Common myeloid progenitor, CD34-positive (primary cell): ENCODE data around the gene RIPPLY1.

ENCODE experiments used
- CTCF ChIA-PET: fragments of 350-600 bp; sonication (Branson Sonifier 250); formaldehyde crosslinking; loops from one replicate; lab custom pipeline; 2021; ENCODE audit warnings: antibody characterized with exemption; lab: Charles Lee
- POLR2A ChIA-PET: fragments of 350-600 bp; sonication (Branson Sonifier 250); formaldehyde crosslinking; loops from one replicate; lab custom pipeline; 2021; ENCODE audit warnings: antibody characterized with exemption; lab: Charles Lee
- DNase-seq, 3 donors: peaks; one replicate each; pipeline versions ENCODE4 v3.0.0 to v3.0.0-alpha.2; 2013
- H3K27ac ChIP-seq, 2 experiments: 1 replicate in 1 of 2; 2 replicates in 1 of 2; pipeline ENCODE4 v1.7.0; 2013; ENCODE audit warnings: inconsistent platforms in 2 of 2, low read length in 2 of 2, mild to moderate bottlenecking in 2 of 2, low read depth in 1 of 2, moderate library complexity in 1 of 2; ENCODE audit not compliant: severe bottlenecking in 2 of 2, insufficient read depth in 1 of 2, poor library complexity in 1 of 2
- H3K27me3 ChIP-seq, 5 experiments: replicated peaks in 2 of 5; 1 replicate in 3 of 5; 2 replicates in 2 of 5; pipeline versions ENCODE4 v1.6.1 to v1.7.0; 2013; ENCODE audit warnings: low read length in 4 of 5, mild to moderate bottlenecking in 2 of 5, moderate library complexity in 2 of 5, inconsistent platforms in 1 of 5; ENCODE audit not compliant: insufficient read depth in 5 of 5, control insufficient read depth in 4 of 5
- H3K36me3 ChIP-seq, 4 experiments: 1 replicate in 2 of 4; 2 replicates in 2 of 4; pipeline versions ENCODE4 v1.6.1 to v1.7.0; 2013; ENCODE audit warnings: low read length in 3 of 4, control low read depth in 1 of 4, mild to moderate bottlenecking in 1 of 4; ENCODE audit not compliant: control insufficient read depth in 4 of 4, insufficient read depth in 4 of 4
- H3K4me1 ChIP-seq, 4 experiments: 1 replicate in 3 of 4; 2 replicates in 1 of 4; pipeline versions ENCODE4 v1.6.1 to v1.7.1; 2013; ENCODE audit warnings: low read length in 3 of 4, mild to moderate bottlenecking in 3 of 4, control low read depth in 1 of 4, inconsistent platforms in 1 of 4, moderate library complexity in 1 of 4; ENCODE audit not compliant: control insufficient read depth in 4 of 4, insufficient read depth in 4 of 4; ENCODE audit errors: control extremely low read depth in 1 of 4
- H3K4me3 ChIP-seq, 7 experiments: 1 replicate in 4 of 7; 2 replicates in 3 of 7; pipeline versions ENCODE4 v1.5.1 to v1.7.0; 2013; ENCODE audit warnings: mild to moderate bottlenecking in 7 of 7, low read length in 6 of 7, moderate library complexity in 6 of 7, inconsistent platforms in 2 of 7, low read depth in 2 of 7, control low read depth in 1 of 7; ENCODE audit not compliant: insufficient read depth in 4 of 7, control insufficient read depth in 1 of 7; ENCODE audit errors: extremely low read depth in 1 of 7
- H3K9me3 ChIP-seq, 5 experiments: 1 replicate in 4 of 5; 2 replicates in 1 of 5; pipeline versions ENCODE4 v1.6.1 to v1.7.1; 2013; ENCODE audit warnings: low read length in 4 of 5, mild to moderate bottlenecking in 2 of 5, inconsistent platforms in 1 of 5, low read depth in 1 of 5, moderate library complexity in 1 of 5; ENCODE audit not compliant: control insufficient read depth in 4 of 5, insufficient read depth in 2 of 5; ENCODE audit errors: control extremely low read depth in 1 of 5
- WGBS: methylation state at CpG from one replicate; pipeline ENCODE4 v1.1.5; 2013; ENCODE audit not compliant: insufficient coverage; 5-methylcytosine and 5-hydroxymethylcytosine counted together

RIPPLY1 gene

GRCh38 chrX:106901781-106902219 lies 1.3 kb downstream of the RIPPLY1 start:
- Histone ChIP-seq H3K4me1 (no peaks in the 10 kb centered on the region), H3K27me3 (peaks cover 0 to 45% (median 5%) of the 10 kb centered on the region in 5 experiments), H3K27ac (no peak overlapping the region), H3K36me3 (no peaks in the 10 kb centered on the region), H3K4me3 (no peak overlapping the region), H3K9me3 (no peaks in the 10 kb centered on the region)
- 87% methylated on average over 4 of the region's 4 CpGs for WGBS
- DNase-seq: no peak
- ChIA-PET POLR2A (no interaction called here), CTCF (interaction anchor here (1.0 to 3.9 kb wide), 4 partner anchors 10 to 52 kb away, joined by 3 to 14 read pairs (median 6); no protein-coding TSS in a partner anchor)

- Histone ChIP-seq H3K4me1 (no peaks in the 10 kb centered on the region), H3K9me3 (no peaks in the 10 kb centered on the region), H3K4me3 (no peak overlapping the region), H3K36me3 (no peaks in the 10 kb centered on the region), H3K27ac (no peak overlapping the region), H3K27me3 (peaks cover 0 to 43% (median 5%) of the 10 kb centered on the region in 5 experiments)
- CTCF ChIA-PET: interaction anchor here (1.0 to 1.6 kb wide), 2 partner anchors 9 to 14 kb away, joined by 3 to 4 read pairs; no protein-coding TSS in a partner anchor
- WGBS: 78% methylated on average over 3 of the region's 3 CpGs
- POLR2A ChIA-PET: no interaction called here
- no peak for DNase-seq
Measured at GRCh38 chrX:106901341-106901740, 1.8 kb downstream of the RIPPLY1 start.

GRCh38 chrX:106899841-106900240 lies 3.3 kb downstream of the RIPPLY1 start:
- DNase-seq: no peak
- CTCF ChIA-PET: interaction anchor here (0.6 to 2.7 kb wide), 6 partner anchors 13 to 1130 kb away, joined by 3 to 11 read pairs (median 7); no protein-coding TSS in a partner anchor
- POLR2A ChIA-PET: no interaction called here

GRCh38 chrX:106899276-106899675 lies 3.9 kb downstream of the RIPPLY1 start:
- POLR2A ChIA-PET: no interaction called here
- Histone ChIP-seq H3K27ac (no peak overlapping the region), H3K4me1 (no peaks in the 10 kb centered on the region), H3K4me3 (no peak overlapping the region), H3K27me3 (peaks cover 0 to 36% (median 3%) of the 10 kb centered on the region in 5 experiments), H3K9me3 (no peaks in the 10 kb centered on the region), H3K36me3 (no peaks in the 10 kb centered on the region)
- peak in 1 of 3 donors; percentile 19 for DNase-seq
- CTCF ChIA-PET: interaction anchor here (0.6 to 3.0 kb wide), 12 partner anchors 14 to 1130 kb away, joined by 3 to 16 read pairs (median 4); no protein-coding TSS in a partner anchor
- WGBS: 29% methylated on average over 1 of the region's 2 CpGs

More at GRCh38 chrX:106899841-106900240, 3.3 kb downstream of the RIPPLY1 start:
- H3K4me3 ChIP-seq: no peak overlapping the region
- no peaks in the 10 kb centered on the region for H3K4me1 ChIP-seq
- H3K9me3 ChIP-seq: no peaks in the 10 kb centered on the region
- peaks cover 0 to 34% (median 3%) of the 10 kb centered on the region in 5 experiments for H3K27me3 ChIP-seq
- no peaks in the 10 kb centered on the region for H3K36me3 ChIP-seq
- WGBS: no CpG with 5 or more reads among the region's 1 CpG
- H3K27ac ChIP-seq: no peak overlapping the region

GRCh38 chrX:106898462-106898861 lies 4.7 kb downstream of the RIPPLY1 start:
- H3K4me3 ChIP-seq: no peak overlapping the region
- WGBS: 14% methylated on average over 1 of the region's 1 CpG
- no peaks in the 10 kb centered on the region for H3K4me1 ChIP-seq
- ChIA-PET CTCF (interaction anchor here (0.6 to 3.0 kb wide), 14 partner anchors 15 to 927 kb away, joined by 3 to 16 read pairs (median 4); no protein-coding TSS in a partner anchor), POLR2A (interaction anchor here (0.6 kb wide), 1 partner anchor 198 kb away, joined by 3 read pairs; no protein-coding TSS in a partner anchor)
- H3K27me3 ChIP-seq: peaks cover 0 to 38% (median 3%) of the 10 kb centered on the region in 5 experiments
- peak; percentile 38 to 74 (median 63) for DNase-seq
- H3K36me3 ChIP-seq: no peaks in the 10 kb centered on the region
- no peak overlapping the region for H3K27ac ChIP-seq
- no peaks in the 10 kb centered on the region for H3K9me3 ChIP-seq

GRCh38 chrX:106897259-106897658 lies 5.9 kb downstream of the RIPPLY1 start:
- CTCF ChIA-PET: interaction anchor here (0.7 to 3.0 kb wide), 7 partner anchors 9 to 996 kb away, joined by 3 to 16 read pairs (median 3); no protein-coding TSS in a partner anchor
- Histone ChIP-seq H3K27me3 (peaks cover 0 to 35% (median 3%) of the 10 kb centered on the region in 5 experiments), H3K9me3 (no peaks in the 10 kb centered on the region), H3K4me1 (no peaks in the 10 kb centered on the region), H3K4me3 (no peak overlapping the region), H3K36me3 (no peaks in the 10 kb centered on the region), H3K27ac (no peak overlapping the region)
- WGBS: 75% methylated on average over 4 of the region's 6 CpGs
- POLR2A ChIA-PET: no interaction called here
- DNase-seq: no peak

GRCh38 chrX:106894978-106895452 lies 8.1 kb downstream of the RIPPLY1 start:
- ChIA-PET POLR2A (no interaction called here), CTCF (interaction anchor here (0.9 to 3.4 kb wide), 12 partner anchors 9 to 65 kb away, joined by 3 to 15 read pairs (median 4); partner anchors contain the start of gene RIPPLY1)
- Histone ChIP-seq H3K27ac (no peak overlapping the region), H3K36me3 (no peaks in the 10 kb centered on the region), H3K9me3 (no peaks in the 10 kb centered on the region), H3K27me3 (peaks cover 0 to 31% (median 1%) of the 10 kb centered on the region in 5 experiments), H3K4me3 (no peak overlapping the region), H3K4me1 (no peaks in the 10 kb centered on the region)
- 68% methylated on average over 3 of the region's 3 CpGs for WGBS
- peak in 2 of 3 donors; percentile 9 to 15 for DNase-seq
